HG02610 (cell line): ENCODE measurements around the gene TMEM63C.

Source experiments
- ATAC-seq: cut with Tn5 transposase; IDR thresholded peaks from one replicate; pipeline ENCODE4 v1.9.1; 2021; ENCODE audit warnings: mild to moderate bottlenecking, moderate library complexity; ENCODE audit not compliant: unreplicated experiment

Gene TMEM63C

DNA sequence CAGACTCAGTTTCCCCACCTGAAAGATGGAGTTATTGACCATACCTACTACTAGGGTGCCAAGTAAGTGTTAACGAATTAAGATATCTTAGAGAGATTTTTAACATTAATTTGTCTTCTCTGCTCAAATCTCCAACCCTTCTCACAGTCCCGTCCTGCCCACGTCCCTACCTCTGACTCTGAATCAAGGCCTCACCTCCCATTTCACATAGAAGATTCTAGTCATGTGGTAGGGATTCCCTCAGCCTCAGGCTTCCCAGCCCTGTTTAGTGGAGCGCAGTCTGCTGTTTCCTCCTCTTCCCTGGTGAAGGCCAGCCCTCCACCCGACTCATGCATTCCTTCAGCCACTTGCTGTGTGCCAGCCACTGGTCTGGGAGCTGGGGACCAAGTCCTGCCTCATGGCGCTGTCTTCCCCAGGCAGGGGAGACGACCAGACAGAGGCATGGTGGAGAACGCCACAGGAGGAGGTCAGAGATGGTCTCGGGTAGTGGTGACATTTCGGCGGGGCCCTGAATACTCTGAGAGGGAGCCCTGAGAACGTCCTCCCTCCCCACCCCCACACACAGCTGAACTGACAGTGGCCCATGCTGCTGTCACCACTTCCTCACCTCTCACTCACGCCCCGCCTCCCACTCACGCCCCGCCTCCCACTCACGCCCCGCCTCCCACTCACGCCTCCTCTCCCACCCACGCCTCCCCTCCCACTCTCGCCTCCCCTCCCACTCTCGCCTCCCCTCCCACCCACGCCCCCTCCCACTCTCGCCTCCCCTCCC, 38.8 kb downstream of the TMEM63C start:
- ATAC-seq, result no peak

DNA sequence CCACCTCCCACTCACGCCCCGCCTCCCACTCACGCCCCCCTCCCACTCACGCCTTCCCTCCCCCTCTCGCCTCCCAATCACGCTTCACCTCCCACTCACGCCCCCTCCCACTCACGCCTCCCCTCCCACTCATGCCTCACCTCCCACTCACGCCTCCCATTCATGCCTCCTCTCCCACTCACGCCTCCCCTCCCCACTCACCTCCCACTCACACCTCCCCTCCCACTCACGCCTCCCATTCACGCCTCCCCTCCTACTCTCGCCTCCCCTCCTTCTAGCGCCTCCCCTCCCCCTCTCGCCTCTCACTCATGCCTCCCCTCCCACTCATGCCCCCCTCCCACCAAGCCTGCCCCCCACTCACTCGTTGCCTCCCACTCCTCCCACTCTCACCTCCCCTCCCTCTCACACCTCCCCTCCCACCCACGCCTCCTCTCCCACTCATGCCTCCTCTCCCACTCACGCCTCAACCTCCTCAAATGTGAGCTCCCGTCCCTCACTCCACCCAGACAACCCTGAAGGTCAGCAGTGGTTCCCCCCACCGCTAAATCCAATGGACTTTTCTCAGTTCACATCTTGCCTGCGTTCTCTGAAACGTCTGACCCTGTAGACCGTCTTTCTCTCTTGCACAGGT, 39.8 kb downstream of the TMEM63C start:
- no peak for ATAC-seq

DNA sequence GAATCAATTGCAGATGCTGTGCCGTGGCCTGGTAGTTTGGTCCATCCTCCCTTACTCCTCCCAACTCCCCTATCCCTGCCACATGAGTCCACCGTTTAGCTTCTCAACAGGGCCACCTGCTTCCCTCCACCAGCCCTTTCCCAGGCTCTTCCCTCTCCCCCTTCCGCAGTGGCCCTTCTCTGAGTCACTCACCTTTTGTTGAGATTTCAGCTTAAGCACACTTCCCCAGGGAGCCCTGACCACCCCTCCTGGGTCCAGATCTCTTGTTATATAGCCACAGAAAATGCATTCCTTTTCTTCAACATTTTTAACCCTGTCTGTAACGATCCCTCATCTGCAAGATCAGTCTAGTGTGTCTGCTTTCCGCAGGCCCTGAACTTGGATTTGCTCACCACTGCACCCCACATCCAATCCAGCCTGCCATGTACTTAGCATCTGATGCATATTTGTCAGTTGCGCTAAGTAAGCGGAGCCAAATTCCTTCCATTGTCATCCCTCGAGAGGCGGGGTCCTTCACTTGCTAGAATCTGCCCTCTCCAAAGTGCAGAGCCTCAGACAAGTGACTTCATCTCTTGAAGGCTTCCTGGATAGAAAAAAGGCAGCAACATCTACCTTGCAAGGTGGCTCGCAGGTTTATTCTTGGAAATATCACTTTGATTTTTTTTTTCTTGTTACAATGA, 41.1 kb downstream of the TMEM63C start:
- ATAC-seq, result no peak

DNA sequence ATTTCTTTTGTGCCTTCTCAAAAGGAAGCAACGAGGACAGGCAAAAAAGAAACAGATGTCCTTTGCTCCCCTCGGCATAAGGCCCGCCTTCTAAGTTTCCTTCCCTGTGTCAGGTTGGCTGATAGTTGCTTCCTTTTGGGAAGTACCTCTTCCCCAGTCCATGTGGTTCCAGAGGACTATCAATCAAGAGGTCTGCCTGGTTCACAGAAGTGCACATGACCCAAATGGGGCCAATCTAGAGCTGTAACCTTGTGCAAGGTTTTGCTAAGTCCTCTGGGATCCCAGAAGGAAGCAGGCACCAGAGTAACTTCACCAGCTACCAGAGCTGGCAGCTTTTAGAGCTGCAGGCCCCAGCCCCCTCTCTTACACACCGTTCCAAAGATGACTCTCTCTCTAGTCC, 42.6 kb downstream of the TMEM63C start:
- no peak for ATAC-seq

DNA sequence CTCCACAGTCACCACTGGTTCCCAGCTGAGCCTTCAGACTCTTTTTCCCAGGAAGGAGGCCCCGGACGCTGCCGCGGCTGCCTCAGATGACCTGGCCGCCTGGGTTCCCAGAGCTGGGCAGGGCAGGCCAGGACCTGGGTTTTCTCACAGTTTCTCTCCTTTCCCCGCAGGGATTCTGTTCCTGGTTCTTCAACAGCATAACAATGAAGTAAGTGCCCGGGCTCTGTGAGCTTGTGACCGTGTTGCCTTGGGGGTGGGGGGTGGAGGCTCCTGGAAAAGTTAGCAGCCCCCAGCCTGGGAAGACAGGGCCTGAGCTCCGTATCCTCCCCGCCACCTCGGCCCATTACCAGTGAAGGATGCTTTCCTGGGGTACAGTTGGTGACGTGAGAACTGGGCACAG, 43.7 kb downstream of the TMEM63C start:
- no peak for ATAC-seq

DNA sequence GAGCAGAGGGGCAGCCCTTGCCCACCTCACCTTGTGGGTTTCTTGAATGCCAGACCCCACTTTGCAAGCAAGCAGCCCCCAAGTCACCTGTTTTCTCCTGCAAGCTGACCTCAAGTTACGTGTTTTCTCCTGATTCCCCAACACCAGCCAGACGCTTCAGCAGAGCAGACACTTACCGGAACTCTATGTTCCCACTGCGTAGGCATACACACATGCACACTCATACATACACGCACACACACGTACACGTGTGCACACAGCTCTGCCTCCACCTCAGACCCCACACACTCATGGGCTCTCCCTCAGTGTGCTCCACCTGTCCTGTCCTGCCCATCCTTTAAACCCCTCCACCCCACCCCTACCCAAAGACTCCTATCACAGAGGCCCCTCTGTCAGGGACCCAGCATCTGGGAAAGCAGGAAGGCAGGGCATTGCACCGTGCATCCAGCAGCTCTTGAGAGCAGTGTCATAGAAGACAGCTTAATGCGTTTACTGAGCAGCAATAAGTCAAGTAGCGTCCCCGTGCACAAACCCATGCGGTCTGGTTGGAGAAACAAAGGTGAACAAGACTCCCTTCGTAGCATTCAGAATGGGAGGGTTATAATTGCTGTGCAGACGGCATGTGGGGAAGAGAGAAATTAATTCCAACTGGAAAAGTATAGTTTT, 44.4 kb downstream of the TMEM63C start:
- no peak for ATAC-seq

DNA sequence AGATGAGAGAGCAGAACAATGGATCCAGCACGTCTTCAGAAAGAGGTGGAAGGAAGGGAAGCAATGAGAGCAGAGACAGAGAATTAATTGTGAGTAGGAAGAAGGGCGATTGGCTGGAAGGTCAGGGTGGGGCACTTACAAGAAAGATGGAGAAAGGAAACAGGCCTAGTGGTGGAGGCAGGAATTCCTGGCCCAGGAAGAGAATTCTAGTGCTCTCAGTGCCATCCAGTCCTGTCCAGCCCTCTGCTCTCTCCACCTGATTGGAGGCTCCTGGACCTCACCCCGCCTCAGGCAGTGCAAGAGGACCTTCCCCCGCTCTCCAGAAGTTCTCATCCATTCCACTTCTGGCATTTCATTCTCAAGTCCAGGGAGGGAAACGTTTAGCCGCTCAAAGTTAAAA, 46.5 kb downstream of the TMEM63C start:
- ATAC-seq, result no peak

DNA sequence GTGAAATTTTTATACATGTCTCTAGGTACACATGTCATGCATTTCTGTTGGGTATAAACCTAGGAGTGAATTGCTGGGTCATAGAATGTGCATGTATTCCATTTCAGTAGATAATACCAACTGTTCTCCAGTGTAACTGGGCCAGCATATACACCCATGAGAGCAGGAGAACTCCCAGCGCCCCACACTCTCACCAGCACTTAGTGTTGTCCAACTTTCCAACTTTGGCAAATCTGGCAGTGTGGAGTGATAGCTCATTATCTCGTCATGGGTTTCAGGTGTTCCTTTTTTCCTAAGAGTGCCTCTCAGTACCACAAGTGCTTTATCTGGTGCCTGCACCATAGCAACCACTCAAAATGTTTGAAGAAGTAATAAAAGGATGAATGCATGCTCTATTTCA, 49.3 kb downstream of the TMEM63C start:
- ATAC-seq, result no peak

DNA sequence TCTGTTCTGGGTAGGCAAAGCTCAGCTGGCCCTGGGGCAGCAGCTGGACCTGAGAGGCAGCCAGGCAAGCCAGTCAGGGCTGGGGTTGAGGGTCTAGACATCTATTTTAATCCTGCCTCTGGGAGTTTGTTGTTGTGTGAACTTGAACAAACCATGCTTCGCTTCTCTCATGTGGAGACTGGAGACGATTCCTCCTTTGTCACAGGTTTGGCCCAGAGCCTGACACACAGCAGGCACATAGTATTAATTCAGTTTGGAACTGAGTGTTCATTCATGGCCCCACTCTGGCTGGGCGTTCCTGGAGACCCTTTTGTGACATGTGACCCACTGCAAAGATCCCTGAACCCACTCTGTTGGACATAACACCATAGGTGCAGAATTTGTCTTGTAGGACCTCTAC, 50.1 kb downstream of the TMEM63C start:
- no peak for ATAC-seq

DNA sequence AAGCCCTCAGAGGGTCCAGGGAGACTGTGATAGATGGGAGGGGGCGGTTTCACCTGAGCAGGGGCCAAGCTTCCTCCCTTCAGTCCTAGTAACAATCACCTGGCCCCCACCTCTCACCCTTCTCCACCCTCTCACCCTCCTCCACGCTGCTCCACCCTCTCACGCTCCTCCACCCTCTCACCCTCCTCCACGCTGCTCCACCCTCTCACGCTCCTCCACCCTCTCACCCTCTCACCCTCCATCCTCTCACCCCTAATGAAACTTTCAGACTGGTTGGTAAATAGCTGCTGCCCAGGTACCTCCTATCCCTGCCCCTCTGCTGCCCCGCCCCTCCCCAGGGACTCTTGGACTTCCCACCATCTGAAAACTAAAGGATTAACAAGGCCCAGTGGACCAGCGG, 55.2 kb downstream of the TMEM63C start:
- no peak for ATAC-seq

DNA sequence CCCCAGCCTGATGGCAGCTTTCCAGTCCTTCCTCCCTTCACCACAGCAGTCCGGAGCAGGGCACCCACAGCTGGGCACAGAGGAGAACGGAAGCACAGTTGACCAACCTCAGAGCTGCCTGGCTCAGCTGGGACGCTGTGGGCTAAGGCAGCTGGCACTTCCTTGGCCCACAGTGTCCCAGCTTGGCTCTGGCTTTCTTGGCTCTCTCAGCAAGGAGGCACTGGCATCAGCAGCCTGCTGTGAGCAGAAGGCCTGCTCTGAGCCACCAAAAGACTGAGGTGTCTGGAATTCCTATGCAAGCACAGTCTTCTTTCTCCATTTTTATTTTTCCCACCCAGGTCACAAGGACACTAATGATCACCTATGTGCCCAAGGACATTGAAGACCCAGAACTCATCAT, 56.8 kb downstream of the TMEM63C start:
- no peak for ATAC-seq

DNA sequence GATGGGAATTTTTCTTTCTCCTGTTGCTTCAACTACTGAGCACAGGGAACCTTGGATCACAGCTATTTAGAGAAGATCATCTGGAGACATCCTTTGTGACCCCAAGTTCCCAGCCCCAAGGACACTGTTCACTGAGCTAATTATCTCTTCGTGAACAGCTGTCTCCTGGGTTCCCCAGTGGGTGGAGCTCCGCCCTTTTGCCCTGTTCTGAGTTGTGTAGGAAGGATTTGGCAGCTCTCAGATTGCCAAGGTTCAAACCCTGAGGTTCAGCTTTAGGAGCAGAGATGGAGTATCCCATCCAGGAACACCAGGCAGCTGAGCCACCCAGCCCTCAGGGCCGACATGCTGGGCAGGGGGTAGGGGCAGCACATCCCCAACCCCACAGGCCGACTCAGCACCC, 57.4 kb downstream of the TMEM63C start:
- ATAC-seq, result no peak

DNA sequence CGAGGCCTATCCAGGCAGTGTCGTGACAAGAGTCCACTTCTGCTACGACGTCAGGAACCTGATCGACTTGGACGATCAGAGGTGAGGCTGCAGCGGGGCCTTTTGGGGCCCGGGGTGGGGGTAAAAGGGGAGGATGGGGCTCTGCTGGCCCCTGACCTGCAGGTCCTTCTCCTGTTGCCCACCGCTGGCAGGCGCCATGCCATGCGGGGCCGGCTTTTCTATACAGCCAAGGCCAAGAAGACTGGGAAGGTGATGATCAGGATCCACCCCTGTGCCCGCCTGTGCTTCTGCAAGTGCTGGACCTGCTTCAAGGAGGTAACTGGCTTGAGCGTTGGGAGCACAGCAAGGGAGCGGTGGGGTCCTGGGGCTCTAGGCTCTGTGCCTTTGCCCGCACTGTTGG, 57.8 kb downstream of the TMEM63C start:
- no peak for ATAC-seq

DNA sequence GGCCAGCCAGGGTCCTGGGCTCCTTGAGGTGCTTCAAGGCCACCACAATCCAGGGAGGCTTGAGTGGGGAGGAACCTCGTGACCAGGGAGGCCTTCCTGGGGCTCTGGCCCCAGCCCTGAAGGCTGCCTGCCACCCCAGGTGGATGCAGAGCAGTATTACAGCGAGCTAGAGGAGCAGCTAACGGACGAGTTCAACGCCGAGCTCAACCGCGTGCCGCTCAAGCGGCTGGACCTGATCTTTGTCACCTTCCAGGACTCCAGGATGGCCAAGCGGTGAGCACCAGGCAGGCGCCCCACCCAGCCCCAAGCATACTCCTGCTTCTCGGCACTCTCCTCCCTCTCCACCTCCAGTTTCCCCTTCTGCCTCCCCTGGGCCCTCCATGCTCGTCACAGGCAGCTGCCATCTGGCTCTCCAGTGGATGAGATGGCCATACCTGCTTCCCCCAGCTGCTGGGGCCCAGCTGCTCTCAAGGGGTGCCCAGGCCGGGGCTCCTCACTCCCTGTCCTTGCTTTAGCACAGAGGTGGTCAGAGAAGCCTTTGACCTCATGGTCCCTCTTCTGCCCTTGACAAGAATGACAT, 58.8 kb downstream of the TMEM63C start:
- ATAC-seq, result no peak

DNA sequence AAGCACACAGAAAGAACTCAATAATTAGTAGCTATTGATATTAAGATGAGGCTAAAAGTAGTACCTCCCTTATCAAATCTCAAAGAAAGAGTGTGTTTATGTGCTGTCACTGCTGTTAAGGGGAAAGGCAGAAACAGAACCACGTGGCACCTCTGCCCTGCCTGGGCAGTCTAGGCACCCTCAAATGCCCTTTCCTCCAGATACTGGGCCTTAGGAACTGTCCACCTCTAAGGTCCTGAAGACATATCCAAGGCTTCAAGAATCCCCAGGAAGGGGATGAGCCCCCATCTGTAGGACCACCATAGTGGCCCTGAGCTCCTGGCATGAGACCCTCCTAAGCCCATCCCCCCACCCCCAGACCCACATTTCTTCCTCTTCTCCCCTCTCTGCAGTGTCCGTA, 60.4 kb downstream of the TMEM63C start:
- ATAC-seq, result no peak

DNA sequence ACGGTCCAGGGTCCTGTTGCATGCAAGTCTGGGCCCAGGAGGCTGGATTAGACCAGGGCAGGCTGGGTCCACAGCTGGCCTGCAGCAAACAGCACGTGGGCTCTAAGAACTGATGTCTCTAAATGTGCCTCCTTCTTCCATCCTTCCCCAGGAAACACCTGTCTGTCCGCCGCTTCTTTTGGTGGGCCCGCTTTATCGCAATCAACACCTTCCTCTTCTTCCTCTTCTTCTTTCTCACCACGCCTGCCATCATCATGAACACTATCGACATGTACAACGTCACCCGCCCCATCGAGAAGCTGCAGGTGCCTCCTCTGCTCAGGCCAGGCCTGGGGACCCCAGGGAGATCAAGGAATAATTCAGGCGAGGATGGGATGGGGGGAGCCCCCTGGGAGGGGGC, 61.2 kb downstream of the TMEM63C start:
- ATAC-seq, result no peak

DNA sequence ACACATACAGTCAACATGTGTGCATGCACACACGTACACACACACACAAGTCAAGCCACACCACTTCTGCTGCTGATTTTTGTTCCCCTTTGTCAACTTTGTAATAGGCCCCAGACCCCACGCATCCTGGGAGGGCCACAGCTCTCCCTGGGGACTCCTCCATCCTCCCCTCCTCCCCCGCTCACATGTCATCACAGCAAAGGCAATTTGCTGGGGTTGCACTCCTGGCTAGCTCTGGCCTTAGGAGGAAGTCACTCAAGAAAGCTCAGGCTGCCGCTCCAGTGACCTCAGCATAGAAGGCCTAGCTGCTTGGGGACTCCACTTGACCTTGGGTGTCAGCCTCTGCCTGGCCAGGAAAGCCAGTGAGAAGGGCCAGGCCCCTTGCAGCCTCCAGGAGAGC, 62.3 kb downstream of the TMEM63C start:
- no peak for ATAC-seq

DNA sequence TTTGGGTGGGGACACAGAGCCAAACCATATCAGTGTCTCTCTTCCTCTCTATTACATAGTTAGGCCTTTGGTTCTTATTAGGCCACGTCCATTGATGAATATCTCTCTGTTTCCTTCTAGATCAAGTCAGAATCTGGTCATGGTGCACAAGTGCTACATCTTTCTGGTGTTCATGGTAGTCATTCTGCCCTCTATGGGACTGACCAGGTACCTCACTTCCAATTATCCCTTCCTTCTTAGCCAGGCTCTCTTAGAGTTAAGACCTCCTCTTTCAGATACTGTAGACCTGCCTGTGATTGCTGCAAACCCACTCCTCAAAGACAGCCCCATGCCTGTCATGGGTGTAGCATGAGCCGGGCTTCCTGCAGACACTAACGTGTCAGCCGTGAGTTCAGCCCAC, 64.2 kb downstream of the TMEM63C start:
- ATAC-seq, result no peak

DNA sequence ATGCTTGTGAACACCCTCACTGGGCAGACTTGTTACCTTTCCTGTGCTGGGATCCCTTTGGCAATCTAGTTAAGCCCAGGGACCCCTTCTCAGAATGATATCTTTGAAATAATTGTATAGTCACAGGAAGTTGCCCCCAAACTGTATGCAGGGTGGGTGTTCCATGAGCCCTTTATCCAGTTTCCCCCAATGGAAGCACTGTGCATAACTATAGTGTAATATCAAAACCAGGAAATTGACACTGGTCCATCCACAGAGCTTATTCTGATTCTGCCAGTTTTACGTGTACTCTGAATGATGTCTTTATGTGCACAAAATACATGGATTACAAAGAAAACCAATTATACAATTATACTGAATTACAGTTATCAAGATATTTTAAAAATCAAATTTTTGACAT, 65.2 kb downstream of the TMEM63C start:
- no peak for ATAC-seq

DNA sequence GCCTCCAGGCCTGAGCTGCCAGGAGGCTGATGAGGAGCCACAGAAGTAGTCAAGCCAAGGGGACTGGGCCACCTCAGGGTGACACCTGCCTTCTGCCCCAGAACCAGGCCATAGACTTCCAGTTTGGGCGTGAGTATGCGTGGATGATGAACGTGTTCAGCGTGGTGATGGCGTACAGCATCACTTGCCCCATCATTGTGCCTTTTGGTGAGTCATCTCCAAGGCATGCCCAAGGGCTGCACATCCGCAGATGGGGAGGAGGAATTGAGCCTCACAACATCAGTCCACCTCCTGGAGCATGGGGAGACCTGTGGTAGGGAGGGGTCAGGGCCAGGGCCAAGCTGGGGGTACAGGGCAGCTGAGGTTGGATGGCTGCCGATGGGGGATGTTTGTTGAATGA, 67.1 kb downstream of the TMEM63C start:
- ATAC-seq, result no peak

DNA sequence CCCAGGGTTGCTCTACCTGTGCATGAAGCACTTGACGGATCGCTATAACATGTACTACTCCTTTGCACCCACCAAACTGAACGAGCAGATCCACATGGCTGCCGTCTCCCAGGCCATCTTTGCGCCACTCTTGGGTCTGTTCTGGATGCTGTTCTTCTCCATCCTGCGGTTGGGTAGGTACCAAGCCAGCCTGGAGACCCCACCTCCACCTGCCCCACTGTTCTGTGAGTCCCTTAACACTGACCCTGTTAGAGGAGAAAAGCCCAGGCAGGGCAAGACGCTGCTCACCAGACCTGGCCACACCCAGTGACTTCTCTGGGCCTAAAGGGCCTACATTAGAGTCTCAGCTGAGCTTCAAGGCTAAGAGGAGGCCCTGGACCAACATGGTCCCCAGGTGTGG, 67.7 kb downstream of the TMEM63C start:
- no peak for ATAC-seq
